Measurements from ENCODE around the gene EXOG.
"Not testable (repeated sequence)": the region's sequence is repeated elsewhere in the genome, so short reads cannot be mapped to it uniquely, and the experiment has no call there.

Gene EXOG

DNA sequence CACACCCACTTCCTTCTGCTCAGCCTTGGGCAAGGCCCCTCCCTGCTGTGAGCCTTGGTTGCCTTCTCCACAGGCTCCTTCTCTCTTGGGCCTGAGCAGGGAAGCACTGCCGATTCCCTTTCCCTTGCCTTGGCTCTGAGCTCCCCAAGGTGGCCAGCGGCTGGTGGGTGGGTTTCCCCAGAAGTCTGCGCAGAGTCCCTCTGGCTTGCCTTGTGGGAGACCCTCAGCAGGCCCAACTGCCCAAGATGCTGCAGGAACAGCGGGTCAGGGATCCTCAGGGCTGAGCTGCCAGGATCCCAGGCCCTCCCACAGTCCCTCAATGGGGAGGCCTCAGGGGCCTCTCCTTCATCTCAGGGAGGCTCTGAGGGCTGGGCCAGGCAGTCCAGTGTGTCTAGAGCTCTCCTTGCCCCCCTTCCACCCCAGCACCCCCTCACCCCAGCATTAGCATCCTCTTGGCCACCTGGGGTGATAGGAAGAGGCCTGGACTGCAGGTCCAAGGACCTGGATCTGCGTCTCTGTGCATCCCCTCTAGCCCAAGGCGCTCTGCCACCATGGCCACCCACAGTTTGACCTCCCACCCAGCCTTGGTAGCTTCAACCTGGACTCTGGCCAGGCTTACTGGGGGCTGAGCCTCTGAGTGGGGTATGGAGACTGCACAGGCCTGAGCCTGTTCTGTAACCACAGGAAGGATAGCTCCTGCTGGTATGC is 68.6 kb downstream of the EXOG start:
- DNase-seq (ENCODE audit: low spot score) = no peak

DNA sequence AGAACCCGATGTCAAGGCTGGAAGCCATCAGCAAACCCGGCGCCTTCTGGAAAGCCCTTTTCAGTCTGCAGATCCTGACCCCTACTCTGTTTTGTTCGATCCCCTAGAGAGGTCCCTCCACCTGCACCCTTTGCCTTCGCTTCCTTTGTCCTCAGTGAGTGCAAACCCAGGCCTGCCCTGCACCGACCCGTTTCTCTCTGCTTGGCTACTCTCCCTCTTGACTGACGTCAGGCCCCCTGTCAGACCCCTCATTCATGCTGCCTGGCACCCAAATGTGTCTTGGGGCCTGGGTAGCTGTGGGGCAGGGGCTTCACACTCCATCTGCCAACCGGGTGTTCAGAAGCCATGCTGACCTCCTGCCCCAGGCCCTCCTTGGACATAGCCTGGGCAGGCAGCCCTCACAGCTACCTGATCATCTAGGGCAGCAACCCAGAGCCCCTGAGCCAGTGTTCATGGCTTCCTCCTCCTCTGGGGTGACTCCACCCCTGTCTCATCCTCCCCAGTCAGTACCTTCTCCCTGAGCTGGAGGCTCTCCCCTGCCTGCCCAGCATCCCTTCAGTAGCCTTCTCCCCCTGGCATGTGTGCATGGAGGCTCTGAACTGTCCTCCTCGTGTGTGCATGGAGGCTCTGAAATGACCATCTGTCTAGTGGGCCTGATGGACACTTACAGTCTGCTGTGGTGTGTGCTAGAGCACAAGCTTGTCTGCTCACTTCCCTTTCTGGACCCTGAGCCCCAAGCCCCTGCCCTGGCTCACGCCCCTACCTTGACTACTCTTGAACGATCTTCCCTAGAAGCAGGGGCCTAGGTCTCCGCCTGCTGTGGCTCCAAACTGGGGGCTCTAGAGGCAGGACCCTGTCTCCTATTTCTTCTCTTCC is 69.4 kb downstream of the EXOG start:
- DNase-seq (ENCODE audit: low spot score) = no peak

- DNase-seq (ENCODE audit: low spot score) = no peak
These were observed 70.0 kb downstream of the EXOG start for GRCh38 chr3:38566215-38566528.

DNA sequence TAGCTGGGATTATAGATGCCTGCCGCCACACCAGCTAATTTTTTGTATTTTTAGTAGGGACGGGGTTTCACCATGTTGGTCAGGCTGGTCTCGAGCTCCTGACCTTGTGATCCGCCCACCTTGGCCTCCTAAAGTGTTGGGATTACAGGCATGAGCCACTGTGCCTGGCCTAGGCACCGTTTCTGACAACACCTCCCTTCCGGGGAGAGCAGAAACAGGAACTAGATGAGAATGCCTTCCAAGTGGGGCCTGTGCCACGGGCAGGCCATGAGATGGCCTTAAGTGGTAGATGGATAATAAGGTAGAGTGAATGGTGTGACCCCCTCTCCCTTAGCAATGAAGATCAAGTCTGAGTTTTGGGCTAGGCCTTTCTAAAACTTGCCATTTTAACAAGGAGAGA is 70.7 kb downstream of the EXOG start:
- not testable (repeated sequence) for DNase-seq (ENCODE audit: low spot score)

DNA sequence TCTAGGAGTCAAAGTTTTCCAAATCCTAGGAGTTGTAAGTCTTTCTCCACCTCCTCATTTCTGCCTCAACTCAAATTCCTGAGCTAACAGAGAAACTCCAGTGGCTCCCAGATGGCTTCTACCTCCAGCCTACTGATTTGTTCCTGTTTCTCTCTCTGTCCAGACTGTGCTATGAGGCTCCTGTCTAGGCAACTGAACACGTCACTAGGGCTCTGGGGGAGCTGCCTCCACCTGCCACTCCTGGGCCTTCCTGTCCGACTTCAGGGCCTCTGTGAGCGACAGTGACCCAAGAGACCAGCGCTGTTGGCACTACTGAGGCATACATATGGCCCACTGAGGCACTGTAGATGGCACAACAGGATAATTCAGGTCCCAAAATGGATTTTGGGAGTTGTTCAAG is 71.4 kb downstream of the EXOG start:
- DNase-seq (ENCODE audit: low spot score) = no peak

DNA sequence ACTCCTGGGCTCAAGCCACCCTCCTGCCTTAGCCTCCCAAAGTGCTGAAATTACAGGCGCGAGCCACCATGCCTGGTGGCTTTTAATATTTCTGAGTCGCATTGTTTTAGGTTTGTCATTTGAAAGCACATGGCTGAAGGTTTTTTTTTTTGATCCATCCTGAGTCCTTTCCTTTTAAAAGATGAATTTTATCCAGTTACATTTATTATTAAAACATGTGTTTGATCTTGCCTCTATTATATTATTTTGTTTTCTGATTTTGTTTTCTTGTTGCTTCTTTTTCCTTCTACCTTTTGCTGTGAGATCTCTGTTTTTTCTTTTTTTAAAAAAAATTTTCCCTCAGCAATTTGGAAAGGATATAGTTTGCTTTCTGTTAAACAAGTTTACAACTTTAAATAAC is 77.0 kb downstream of the EXOG start:
- DNase-seq (ENCODE audit: low spot score) = no peak

GRCh38 chr3:38573556-38573955 is 77.4 kb downstream of the EXOG start:
- no peak for DNase-seq (ENCODE audit: low spot score)

DNA sequence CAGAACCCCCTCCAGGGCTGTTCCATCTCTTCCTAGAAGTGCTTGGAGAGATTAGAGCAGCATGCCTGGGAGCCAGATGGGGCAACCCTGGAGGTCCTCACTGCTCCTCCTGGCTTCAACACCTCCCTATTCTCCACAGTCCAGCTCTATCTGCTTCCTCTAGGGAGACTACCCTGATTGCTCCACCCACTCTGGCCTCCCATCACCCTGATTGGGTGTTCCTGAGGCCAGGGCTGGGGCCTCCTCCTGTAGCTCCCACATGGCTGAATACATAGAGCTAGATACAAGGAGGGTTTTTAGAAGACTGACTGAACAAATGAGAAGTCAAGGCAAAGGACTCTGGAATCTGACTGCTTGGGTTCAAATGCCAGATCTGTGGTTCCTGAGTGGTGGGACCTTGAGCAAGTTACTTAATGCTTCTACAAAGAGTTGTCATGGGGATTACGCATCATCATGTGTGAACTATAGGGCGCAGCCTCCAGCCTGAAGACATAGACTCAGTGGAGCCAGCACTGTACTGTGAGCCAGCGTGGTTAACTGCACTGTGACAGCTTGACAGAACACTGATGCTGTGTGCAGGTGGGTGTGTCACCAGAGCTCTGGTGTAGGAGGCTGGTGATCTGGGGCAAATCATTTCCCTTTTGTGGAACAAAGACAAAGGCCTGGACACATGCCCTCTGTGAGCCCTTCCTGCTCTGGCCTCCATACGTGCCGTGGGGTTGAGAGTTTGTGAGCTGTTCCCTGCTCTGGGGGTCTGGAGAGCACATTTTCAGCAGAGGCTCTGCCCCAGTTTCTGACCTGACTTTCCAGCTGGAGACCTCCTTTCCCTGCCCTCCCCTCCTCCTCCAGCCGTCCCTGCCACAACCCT is 78.5 kb downstream of the EXOG start:
- DNase-seq (ENCODE audit: low spot score) = no peak

GRCh38 chr3:38575279-38575843 is 79.2 kb downstream of the EXOG start:
- DNase-seq (ENCODE audit: low spot score) = no peak
